Prostate gland (tissue), 2 donors: ENCODE data around the gene DIP2B.

ENCODE experiments used
- CTCF ChIP-seq, 4 experiments: fragments of 200-600 bp in 2 of 4; fragments of 450-650 bp in 2 of 4; sonication (generic) in 2 of 4; IDR thresholded peaks; 1 replicate in 3 of 4; 2 replicates in 1 of 4; pipeline ENCODE4 v1.5.1; 2016 to 2019; ENCODE audit warnings: antibody characterized with exemption in 4 of 4, mild to moderate bottlenecking in 2 of 4, moderate library complexity in 2 of 4
- POLR2A ChIP-seq: fragments of 450-650 bp; IDR thresholded peaks from one replicate; pipeline ENCODE4 v1.6.1; 2016; ENCODE audit warnings: antibody characterized with exemption, mild to moderate bottlenecking
- POLR2AphosphoS5 ChIP-seq: sonication (generic); formaldehyde crosslinking; IDR thresholded peaks from one replicate; pipeline ENCODE4 v1.6.1; 2017; ENCODE audit warnings: antibody characterized with exemption

- no peak for TF ChIP-seq POLR2A
- TF ChIP-seq CTCF (IDR thresholded peaks at IDR 0.05) = no peak
- TF ChIP-seq POLR2AphosphoS5 = no peak
Observed at GRCh38 chr12:50508414-50508813, 3.6 kb downstream of the DIP2B start.
